Measurements from ENCODE around the gene SEC16B.

SEC16B gene

DNA sequence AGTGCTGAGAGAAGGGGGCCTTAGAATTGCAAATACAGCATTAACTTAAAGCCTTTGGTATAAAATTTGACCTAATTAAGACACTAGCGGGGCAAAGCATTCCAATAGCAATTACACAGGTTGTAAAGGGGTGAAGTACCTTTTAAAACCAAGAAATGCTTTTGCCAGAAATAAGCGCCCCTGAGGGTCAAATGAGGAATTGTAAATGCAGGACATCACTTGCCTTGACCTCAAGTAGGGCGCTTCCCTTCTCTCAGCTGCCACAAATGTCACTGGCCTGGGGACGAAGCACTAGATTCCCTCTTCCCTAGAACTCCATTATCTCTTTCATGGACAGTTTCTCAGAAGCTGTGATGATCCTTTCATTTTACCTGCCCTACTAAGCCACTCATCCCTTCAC is 48.3 kb downstream of the SEC16B start:
- Histone ChIP-seq H3K9ac (ENCODE audit: low read depth, low read length) (no peak overlapping the region), H3K27ac (ENCODE audit: low read length) (no peak overlapping the region), H3K36me3 (ENCODE audit: insufficient read depth, low read depth, low read length) (no peaks in the 10 kb centered on the region), H3K4me1 (ENCODE audit: insufficient read depth, low read length) (no peaks in the 10 kb centered on the region), H3K4me3 (ENCODE audit: low read length) (no peak overlapping the region), H3K9me3 (ENCODE audit: insufficient read depth, low read depth, low read length) (no peaks in the 10 kb centered on the region), H3K27me3 (ENCODE audit: insufficient read depth, low read length) (no peaks in the 10 kb centered on the region)

DNA sequence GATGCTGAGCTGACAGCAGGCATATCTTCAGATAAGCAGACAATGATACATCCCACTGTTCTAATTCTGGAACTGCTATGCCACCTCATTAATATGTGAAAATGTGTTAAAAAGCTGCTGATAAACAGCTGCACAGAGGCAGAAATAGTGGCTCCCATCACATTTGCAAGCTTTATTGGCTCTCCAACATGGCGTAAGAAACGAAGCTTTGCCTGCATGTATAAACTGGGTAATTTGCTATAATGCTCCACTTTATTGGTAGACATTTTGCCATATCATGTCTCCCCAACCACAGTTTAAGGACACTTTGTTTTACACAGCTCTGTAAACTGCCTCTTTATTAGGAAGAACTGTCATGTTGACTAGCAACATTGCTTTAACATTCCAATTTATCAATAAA is 49.8 kb downstream of the SEC16B start:
- Histone ChIP-seq H3K4me3 (ENCODE audit: low read length) (no peak overlapping the region), H3K27me3 (ENCODE audit: insufficient read depth, low read length) (no peaks in the 10 kb centered on the region), H3K4me1 (ENCODE audit: insufficient read depth, low read length) (no peaks in the 10 kb centered on the region), H3K9ac (ENCODE audit: low read depth, low read length) (no peak overlapping the region), H3K9me3 (ENCODE audit: insufficient read depth, low read depth, low read length) (no peaks in the 10 kb centered on the region), H3K36me3 (ENCODE audit: insufficient read depth, low read depth, low read length) (no peaks in the 10 kb centered on the region), H3K27ac (ENCODE audit: low read length) (no peak overlapping the region)

DNA sequence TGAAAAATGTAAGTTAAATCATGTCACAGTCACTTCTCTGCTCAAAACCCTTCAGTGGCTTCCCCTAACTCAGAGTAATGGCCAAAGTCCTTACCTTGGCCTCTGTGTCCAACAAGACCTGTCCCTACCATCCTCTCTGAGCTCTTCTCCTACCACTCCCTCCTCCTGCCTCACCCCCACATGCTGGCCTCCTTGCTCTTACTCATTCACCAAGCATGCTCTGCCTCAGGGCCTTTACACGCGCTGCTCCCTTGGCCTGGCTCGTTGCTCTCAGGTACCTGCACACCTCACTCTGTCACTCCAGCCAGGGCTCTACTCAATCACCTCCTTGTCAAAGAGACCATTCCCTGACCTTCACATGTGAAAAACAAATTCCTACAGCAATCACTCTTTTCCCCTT is 54.2 kb downstream of the SEC16B start:
- no peaks in the 10 kb centered on the region for H3K4me1 ChIP-seq (ENCODE audit: insufficient read depth, low read length)
- no peak overlapping the region for H3K4me3 ChIP-seq (ENCODE audit: low read length)
- peaks cover 9% of the 10 kb centered on the region; the same call in 1 of the 2 replicates for H3K27me3 ChIP-seq (ENCODE audit: insufficient read depth, low read length)
- no peaks in the 10 kb centered on the region for H3K36me3 ChIP-seq (ENCODE audit: insufficient read depth, low read depth, low read length)
- no peak overlapping the region for H3K27ac ChIP-seq (ENCODE audit: low read length)
- no peak overlapping the region for H3K9ac ChIP-seq (ENCODE audit: low read depth, low read length)
- no peaks in the 10 kb centered on the region for H3K9me3 ChIP-seq (ENCODE audit: insufficient read depth, low read depth, low read length)

DNA sequence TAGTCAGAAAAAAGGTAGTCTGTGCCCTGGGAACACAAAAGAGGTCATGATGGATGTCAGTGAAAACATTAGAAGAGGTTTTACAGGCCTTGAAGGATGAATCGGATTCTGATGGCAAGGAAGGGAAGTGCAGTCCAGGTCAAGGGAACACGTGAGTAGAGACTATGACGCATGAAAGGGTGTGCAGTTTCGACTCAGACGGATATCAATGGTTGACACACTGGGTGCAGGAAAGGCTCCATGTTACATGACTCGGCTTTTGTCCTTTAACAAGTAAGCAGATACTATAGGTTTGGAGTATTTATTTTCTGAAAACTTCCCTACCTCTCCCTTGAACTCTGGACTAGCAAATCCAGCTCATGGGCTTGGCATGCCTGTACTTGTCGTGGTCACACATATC is 55.3 kb downstream of the SEC16B start:
- Histone ChIP-seq H3K9ac (ENCODE audit: low read depth, low read length) (no peak overlapping the region), H3K27ac (ENCODE audit: low read length) (no peak overlapping the region), H3K4me3 (ENCODE audit: low read length) (no peak overlapping the region), H3K9me3 (ENCODE audit: insufficient read depth, low read depth, low read length) (no peaks in the 10 kb centered on the region), H3K4me1 (ENCODE audit: insufficient read depth, low read length) (no peaks in the 10 kb centered on the region), H3K27me3 (ENCODE audit: insufficient read depth, low read length) (peaks cover 9% of the 10 kb centered on the region; the same call in 1 of the 2 replicates), H3K36me3 (ENCODE audit: insufficient read depth, low read depth, low read length) (no peaks in the 10 kb centered on the region)

DNA sequence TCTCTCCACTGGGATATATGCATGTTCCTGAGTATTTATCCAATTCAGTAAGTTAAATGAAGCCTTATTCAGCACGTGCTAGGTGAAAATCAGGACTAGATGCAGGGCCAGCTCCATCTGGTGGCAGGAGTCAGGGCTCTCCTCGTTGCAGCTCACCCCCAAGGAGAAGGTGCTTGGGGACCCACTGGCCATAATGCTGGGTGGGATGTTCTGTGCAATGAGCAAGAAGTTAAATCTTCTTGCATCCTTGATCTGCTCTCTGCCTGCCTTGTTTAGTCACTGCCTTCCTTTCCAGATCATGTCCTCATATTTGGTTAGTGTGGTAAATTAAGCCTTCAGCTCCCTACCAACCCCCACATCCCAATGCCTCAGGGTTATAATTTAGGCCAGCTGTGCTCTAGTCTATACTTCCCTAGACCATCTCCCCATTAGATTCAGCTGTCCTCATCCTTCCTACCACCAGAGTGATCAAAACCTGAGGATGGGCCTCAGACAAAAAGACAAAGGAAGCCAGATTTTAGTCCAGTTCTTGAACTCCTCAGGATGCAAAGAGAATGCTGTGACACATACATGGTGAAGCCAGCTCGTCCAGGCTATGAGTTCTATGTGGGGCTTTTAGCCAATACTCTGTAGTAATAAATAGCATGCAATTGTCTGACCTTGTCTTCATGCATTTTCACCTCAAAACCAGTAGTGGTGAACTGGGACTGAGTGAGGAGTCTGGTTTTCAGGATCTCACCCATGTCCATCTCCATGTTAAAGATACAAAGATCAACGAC is 55.9 kb downstream of the SEC16B start:
- H3K4me1 ChIP-seq (ENCODE audit: insufficient read depth, low read length), result no peaks in the 10 kb centered on the region
- H3K9ac ChIP-seq (ENCODE audit: low read depth, low read length), result no peak overlapping the region
- H3K27ac ChIP-seq (ENCODE audit: low read length), result no peak overlapping the region
- no peaks in the 10 kb centered on the region for H3K9me3 ChIP-seq (ENCODE audit: insufficient read depth, low read depth, low read length)
- H3K36me3 ChIP-seq (ENCODE audit: insufficient read depth, low read depth, low read length), result no peaks in the 10 kb centered on the region
- H3K4me3 ChIP-seq (ENCODE audit: low read length), result no peak overlapping the region
- H3K27me3 ChIP-seq (ENCODE audit: insufficient read depth, low read length), result peaks cover 9% of the 10 kb centered on the region; the same call in 1 of the 2 replicates

DNA sequence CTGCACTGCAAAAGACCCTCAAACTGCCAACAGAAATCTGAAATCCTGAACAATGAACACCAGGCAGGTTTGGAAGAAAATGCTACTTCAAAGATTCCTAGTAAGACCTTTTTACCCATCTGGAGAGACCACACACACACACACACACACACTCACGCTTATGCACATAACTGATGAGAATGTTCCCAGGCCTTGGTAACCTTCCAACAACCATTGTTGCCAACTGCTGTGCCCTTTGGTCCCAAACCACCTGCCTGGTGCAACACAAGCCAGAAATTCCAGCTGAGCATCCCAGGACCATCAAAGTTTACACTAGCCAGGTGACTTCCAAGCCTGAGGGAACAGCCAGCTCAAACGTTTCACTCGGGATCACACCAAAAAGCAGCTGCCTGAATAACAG is 56.9 kb downstream of the SEC16B start:
- Histone ChIP-seq H3K27me3 (ENCODE audit: insufficient read depth, low read length) (peaks cover 9% of the 10 kb centered on the region; the same call in 1 of the 2 replicates), H3K9me3 (ENCODE audit: insufficient read depth, low read depth, low read length) (no peaks in the 10 kb centered on the region), H3K4me1 (ENCODE audit: insufficient read depth, low read length) (no peaks in the 10 kb centered on the region), H3K9ac (ENCODE audit: low read depth, low read length) (no peak overlapping the region), H3K36me3 (ENCODE audit: insufficient read depth, low read depth, low read length) (no peaks in the 10 kb centered on the region), H3K27ac (ENCODE audit: low read length) (no peak overlapping the region), H3K4me3 (ENCODE audit: low read length) (no peak overlapping the region)

DNA sequence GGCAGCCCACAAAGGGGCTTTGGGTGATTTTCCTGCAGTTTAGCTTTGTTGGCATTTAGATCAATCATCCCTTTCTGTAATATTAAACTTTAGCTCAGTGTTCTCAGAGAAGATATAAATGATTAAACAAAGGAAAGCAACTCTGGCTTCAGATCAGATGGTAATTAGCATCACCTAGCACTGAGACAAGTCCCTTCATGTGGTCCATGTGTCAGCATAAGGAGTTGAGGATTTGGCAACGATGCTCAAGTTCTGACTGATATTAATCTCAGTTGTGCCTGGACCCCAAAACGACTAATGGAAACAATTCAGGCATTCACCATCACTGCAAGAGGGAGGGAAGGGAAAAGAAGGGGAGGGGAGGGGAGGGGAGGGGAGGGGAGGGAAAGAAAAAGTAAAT is 60.4 kb downstream of the SEC16B start:
- Histone ChIP-seq H3K9ac (ENCODE audit: low read depth, low read length) (no peak overlapping the region), H3K27ac (ENCODE audit: low read length) (no peak overlapping the region), H3K27me3 (ENCODE audit: insufficient read depth, low read length) (peaks cover 9% of the 10 kb centered on the region; the same call in 1 of the 2 replicates), H3K4me3 (ENCODE audit: low read length) (no peak overlapping the region), H3K9me3 (ENCODE audit: insufficient read depth, low read depth, low read length) (no peaks in the 10 kb centered on the region), H3K4me1 (ENCODE audit: insufficient read depth, low read length) (no peaks in the 10 kb centered on the region), H3K36me3 (ENCODE audit: insufficient read depth, low read depth, low read length) (no peaks in the 10 kb centered on the region)

DNA sequence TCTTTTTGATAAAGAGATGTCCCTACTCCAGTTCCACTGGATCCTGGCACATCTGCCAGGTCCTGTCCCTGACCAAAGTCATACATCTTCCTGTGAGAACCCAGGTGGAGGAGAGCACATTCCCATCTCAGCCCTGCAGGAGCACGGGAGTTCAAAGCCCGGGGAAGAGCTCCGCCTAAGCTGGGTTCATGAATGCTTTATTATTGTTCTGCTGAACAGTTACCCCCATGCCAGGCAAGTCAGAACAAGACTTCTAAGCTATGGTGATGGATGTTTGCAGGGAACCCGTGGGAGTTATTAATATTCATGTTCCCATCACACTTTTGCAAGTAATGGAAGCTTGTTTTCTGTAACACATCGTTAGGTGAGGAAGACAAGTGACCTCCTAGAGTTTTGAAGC is 62.9 kb downstream of the SEC16B start:
- no peaks in the 10 kb centered on the region for H3K36me3 ChIP-seq (ENCODE audit: insufficient read depth, low read depth, low read length)
- no peak overlapping the region for H3K4me3 ChIP-seq (ENCODE audit: low read length)
- no peaks in the 10 kb centered on the region for H3K27me3 ChIP-seq (ENCODE audit: insufficient read depth, low read length)
- H3K4me1 ChIP-seq (ENCODE audit: insufficient read depth, low read length), result no peaks in the 10 kb centered on the region
- H3K9me3 ChIP-seq (ENCODE audit: insufficient read depth, low read depth, low read length), result no peaks in the 10 kb centered on the region
- H3K9ac ChIP-seq (ENCODE audit: low read depth, low read length), result no peak overlapping the region
- no peak overlapping the region for H3K27ac ChIP-seq (ENCODE audit: low read length)

DNA sequence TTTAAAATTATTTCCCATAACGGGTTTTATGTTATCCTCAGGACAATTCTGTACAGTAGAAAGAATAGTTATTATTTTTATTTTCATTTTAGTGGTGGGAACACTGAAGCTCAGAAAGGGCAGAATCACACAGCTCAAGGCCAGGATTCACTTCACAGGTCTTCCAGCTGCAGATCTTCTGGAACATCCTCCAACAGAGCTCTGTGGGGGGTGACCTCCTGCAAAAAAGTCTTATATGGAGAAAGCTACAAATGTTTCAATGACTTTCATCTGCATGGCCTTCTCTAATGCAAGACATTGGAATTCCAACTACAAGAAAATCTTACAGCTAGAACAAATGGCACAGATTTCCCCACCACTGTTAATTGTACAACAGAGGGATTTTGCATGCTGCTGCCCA is 64.2 kb downstream of the SEC16B start:
- no peak overlapping the region for H3K9ac ChIP-seq (ENCODE audit: low read depth, low read length)
- no peaks in the 10 kb centered on the region for H3K36me3 ChIP-seq (ENCODE audit: insufficient read depth, low read depth, low read length)
- no peaks in the 10 kb centered on the region for H3K9me3 ChIP-seq (ENCODE audit: insufficient read depth, low read depth, low read length)
- H3K4me1 ChIP-seq (ENCODE audit: insufficient read depth, low read length), result no peaks in the 10 kb centered on the region
- H3K27ac ChIP-seq (ENCODE audit: low read length), result no peak overlapping the region
- H3K4me3 ChIP-seq (ENCODE audit: low read length), result no peak overlapping the region
- H3K27me3 ChIP-seq (ENCODE audit: insufficient read depth, low read length), result no peaks in the 10 kb centered on the region

DNA sequence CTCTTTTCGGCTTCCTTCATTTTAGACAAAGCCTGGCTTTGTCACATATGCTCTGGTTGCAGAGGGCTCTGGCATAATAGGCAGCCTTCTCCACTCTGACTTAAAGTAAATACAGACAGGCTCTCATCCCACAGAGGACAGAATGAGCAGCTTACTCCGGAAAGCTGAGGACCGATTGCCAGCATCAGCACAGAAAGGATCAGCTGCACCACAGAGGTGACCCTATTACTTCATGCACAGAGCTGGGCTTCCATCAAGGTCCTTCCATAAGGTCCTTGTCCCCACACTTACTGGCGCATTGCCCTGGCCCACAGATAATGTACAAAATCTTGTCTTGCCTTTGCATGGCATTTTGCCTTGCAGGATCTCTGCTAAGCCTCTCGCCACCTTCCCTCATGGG is 67.6 kb downstream of the SEC16B start:
- H3K27me3 ChIP-seq (ENCODE audit: insufficient read depth, low read length), result no peaks in the 10 kb centered on the region
- H3K36me3 ChIP-seq (ENCODE audit: insufficient read depth, low read depth, low read length), result no peaks in the 10 kb centered on the region
- H3K4me1 ChIP-seq (ENCODE audit: insufficient read depth, low read length), result no peaks in the 10 kb centered on the region
- H3K4me3 ChIP-seq (ENCODE audit: low read length), result no peak overlapping the region
- H3K9ac ChIP-seq (ENCODE audit: low read depth, low read length), result no peak overlapping the region
- no peak overlapping the region for H3K27ac ChIP-seq (ENCODE audit: low read length)
- H3K9me3 ChIP-seq (ENCODE audit: insufficient read depth, low read depth, low read length), result no peaks in the 10 kb centered on the region

DNA sequence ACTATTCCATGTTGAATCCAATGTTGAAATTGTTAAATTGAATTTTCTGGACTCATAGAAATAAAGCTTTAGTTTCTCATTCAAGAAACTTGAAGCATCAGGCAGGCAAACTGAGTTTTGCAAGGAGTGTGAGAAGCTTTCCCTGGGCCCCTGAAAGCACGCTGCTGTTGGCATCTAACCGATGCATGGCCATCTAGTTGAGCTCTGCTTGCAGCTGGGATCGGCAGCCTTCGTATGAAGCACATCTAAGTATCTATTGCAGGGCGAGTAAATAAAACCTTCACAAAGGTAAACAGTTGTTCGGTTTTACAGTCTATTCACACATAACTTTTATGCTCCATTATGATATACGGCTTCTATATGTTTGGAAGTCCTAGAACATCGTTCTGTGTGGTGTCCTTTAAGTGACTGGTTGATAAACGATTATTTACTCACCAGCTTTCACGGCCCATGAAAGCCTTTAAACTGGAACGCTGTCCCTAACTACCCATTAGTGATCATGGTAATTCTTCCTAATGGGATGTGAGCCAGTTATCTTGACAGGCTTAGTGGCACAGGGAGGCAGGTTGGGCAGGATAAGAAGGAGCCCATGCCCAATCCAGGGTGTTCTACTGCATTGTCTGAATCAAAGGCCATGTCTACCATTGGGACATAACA is 71.7 kb downstream of the SEC16B start:
- H3K27ac ChIP-seq (ENCODE audit: low read length), result no peak overlapping the region
- no peak overlapping the region for H3K4me3 ChIP-seq (ENCODE audit: low read length)
- no peaks in the 10 kb centered on the region for H3K4me1 ChIP-seq (ENCODE audit: insufficient read depth, low read length)
- no peaks in the 10 kb centered on the region; the same call in 1 of the 2 replicates for H3K9me3 ChIP-seq (ENCODE audit: insufficient read depth, low read depth, low read length)
- H3K9ac ChIP-seq (ENCODE audit: low read depth, low read length), result no peak overlapping the region
- no peaks in the 10 kb centered on the region for H3K27me3 ChIP-seq (ENCODE audit: insufficient read depth, low read length)
- no peaks in the 10 kb centered on the region for H3K36me3 ChIP-seq (ENCODE audit: insufficient read depth, low read depth, low read length)
